ENCODE measurements around the gene TNIP2.

GRCh38 chr4:2702770-2703169 lies 53.4 kb downstream of the TNIP2 start:
- TF ChIP-seq CTCF (IDR thresholded peaks at IDR 0.05; ENCODE audit: poor library complexity) (no peak), EZH2 (IDR thresholded peaks at IDR 0.05; ENCODE audit: borderline replicate concordance) (no peak), EZH2phosphoT487 (IDR thresholded peaks at IDR 0.05; ENCODE audit: low read depth, severe bottlenecking, unreplicated experiment) (no peak)

Measured in hepatocyte (in vitro differentiated cells).